Colonic mucosa (tissue), 4 donors: ENCODE data around the gene SMC2. TPM values are rescaled to one million over a fixed set of nuclear protein-coding genes. Genes with fewer than 3 reads are reported as not detected.

Experiments
- DNase-seq: peaks from one replicate; pipeline ENCODE4 v3.0.0-alpha.2; 2020
- H3K27ac ChIP-seq: fragments of 200-600 bp; one replicate; pipeline ENCODE4 v1.8.0; 2021
- H3K27me3 ChIP-seq: fragments of 200-600 bp; one replicate; pipeline ENCODE4 v1.8.0; 2021
- H3K36me3 ChIP-seq: fragments of 200-600 bp; one replicate; pipeline ENCODE4 v1.8.0; 2021
- H3K4me1 ChIP-seq: fragments of 200-600 bp; one replicate; pipeline ENCODE4 v1.8.0; 2021; ENCODE audit warnings: mild to moderate bottlenecking
- H3K4me3 ChIP-seq: fragments of 200-600 bp; one replicate; pipeline ENCODE4 v1.8.0; 2021
- H3K9ac ChIP-seq, 2 donors: one replicate each; pipeline ENCODE4 v1.7.0; 2013; ENCODE audit warnings: control low read depth in 2 of 2, low read depth in 2 of 2, low read length in 2 of 2
- H3K9me3 ChIP-seq: fragments of 200-600 bp; one replicate; pipeline ENCODE4 v1.8.0; 2021
- CTCF ChIP-seq: fragments of 200-600 bp; IDR thresholded peaks from one replicate; pipeline ENCODE4 v1.8.0; 2022; ENCODE audit warnings: antibody characterized with exemption, mild to moderate bottlenecking
- intact Hi-C: fragments of 100-400 bp; cut with DNase I; formaldehyde crosslinking; loops from one replicate; pipeline ENCODE4 v1.14.1; 2022
- total RNA-seq, 2 donors: library from RNA; stranded (reverse); fragmentation: NEBNext Ultra II Directional in 1 of 2; extraction: Animal tissue kit (Norgen Biotek cat#: 25700) in 1 of 2; gene quantifications; one replicate each; pipeline ENCODE4 v1.2.1, GENCODE V29; 2021
- donor health status: healthy.
- donor health status: DM: no; HTN: no; CAD: no.
- donor health status: DM: no; HTN: no; CAD: no.

SMC2 gene
- total RNA-seq, 2 donors from 2014 or later, result 14.4 to 37.2 TPM

- H3K4me3 ChIP-seq, result no peak overlapping the region
- intact Hi-C loops, result no loop called here
- H3K9me3 ChIP-seq, result no peaks in the 10 kb centered on the region
- H3K9ac ChIP-seq, result no peak overlapping the region
- H3K4me1 ChIP-seq, result no peaks in the 10 kb centered on the region
- no peaks in the 10 kb centered on the region for H3K27me3 ChIP-seq
- TF ChIP-seq CTCF, result no peak
- H3K36me3 ChIP-seq, result no peaks in the 10 kb centered on the region
- no peak for DNase-seq
- H3K27ac ChIP-seq, result no peak overlapping the region
These were observed 79.0 kb downstream of the SMC2 start for GRCh38 chr9:104173067-104173466.

- DNase-seq, result no peak
- TF ChIP-seq CTCF, result peak; percentile 36
- Histone ChIP-seq H3K4me1 (no peaks in the 10 kb centered on the region), H3K27ac (no peak overlapping the region), H3K4me3 (no peak overlapping the region), H3K27me3 (no peaks in the 10 kb centered on the region), H3K36me3 (no peaks in the 10 kb centered on the region), H3K9me3 (no peaks in the 10 kb centered on the region), H3K9ac (no peak overlapping the region)
- intact Hi-C loops, result loop anchor here (2.0 kb wide), 1 partner anchor 210 kb away; no protein-coding TSS in a partner anchor
These were observed 83.0 kb downstream of the SMC2 start for GRCh38 chr9:104177003-104177611.

- H3K9ac ChIP-seq, result no peak overlapping the region
- no peak overlapping the region for H3K27ac ChIP-seq
- no peak for DNase-seq
- H3K9me3 ChIP-seq, result no peaks in the 10 kb centered on the region
- H3K36me3 ChIP-seq, result no peaks in the 10 kb centered on the region
- H3K27me3 ChIP-seq, result no peaks in the 10 kb centered on the region
- no peak for TF ChIP-seq CTCF
- H3K4me3 ChIP-seq, result no peak overlapping the region
- no peaks in the 10 kb centered on the region for H3K4me1 ChIP-seq
- intact Hi-C loops, result loop anchor here (2.0 kb wide), 1 partner anchor 209 kb away; no protein-coding TSS in a partner anchor
These were observed 83.6 kb downstream of the SMC2 start for GRCh38 chr9:104177676-104178075.
